Measurements from ENCODE around the gene MRPS18A. TPM values are rescaled to one million over a fixed set of nuclear protein-coding genes. Genes with fewer than 3 reads are reported as not detected.
A peak's percentile ranks its signal among the peaks of the same experiment; 100 is the strongest.

Gene MRPS18A
- total and polyA plus RNA-seq, 9 of the 15 experiments (the other 6 are each of a cell fraction or from before 2014, with no cell fraction given), result 87.5 to 243 (median 125) TPM

DNA sequence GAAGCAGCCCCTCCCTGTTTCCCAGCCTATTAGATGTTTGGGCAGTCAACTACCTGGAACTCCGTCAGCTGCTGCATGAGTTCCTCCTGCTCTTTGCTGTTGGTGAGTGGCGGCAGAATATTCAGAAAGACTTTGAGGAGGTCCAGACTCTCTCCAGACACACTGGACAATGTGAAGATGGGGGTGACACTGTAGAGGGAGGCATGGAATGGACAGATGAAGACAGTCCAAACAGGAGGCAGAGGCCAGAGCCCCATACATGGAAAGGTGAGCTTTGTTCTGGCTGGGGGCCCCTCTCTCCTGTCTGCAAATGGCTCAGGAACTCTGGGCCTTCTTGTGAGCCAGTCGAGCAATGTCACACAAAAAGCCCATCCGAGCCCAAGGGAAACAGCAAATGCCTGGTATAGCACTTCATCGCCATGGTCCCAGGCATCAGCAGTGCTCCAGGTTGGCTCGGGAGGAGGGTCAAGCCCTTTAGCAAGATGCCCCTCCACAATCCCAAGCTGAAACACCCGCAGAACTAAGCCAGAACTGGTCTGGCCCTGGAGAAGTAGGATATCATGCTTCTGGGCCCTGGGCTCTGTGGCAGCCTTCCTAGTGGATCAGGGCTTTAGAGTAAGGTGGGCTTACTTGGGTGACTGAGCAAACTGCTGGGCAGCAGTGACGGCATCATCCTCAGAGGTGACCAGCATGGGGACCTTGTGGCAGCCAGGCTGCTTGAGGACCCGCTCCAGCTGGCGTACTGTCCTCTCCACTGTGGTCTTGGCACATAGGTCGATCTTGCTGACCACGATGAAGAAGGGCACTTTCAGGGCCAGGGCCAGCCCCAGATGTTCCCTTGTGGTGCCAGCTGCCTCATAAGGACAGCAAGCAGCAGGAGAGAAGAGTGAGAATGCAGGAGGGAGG, 63.5 kb downstream of the MRPS18A start (continued):
- TF ChIP-seq ESRRB (CRISPR knock-in tag; IDR thresholded peaks at IDR 0.05; ENCODE audit: borderline replicate concordance) (no peak), HDAC2 (IDR thresholded peaks at IDR 0.05) (no peak), ZFPM2 (CRISPR knock-in tag; IDR thresholded peaks at IDR 0.05) (no peak), ZNF3 (CRISPR knock-in tag; IDR thresholded peaks at IDR 0.05) (no peak), KDM5B (IDR thresholded peaks at IDR 0.05; ENCODE audit: insufficient replicate concordance, low read depth, low read length) (no peak), ASH1L (IDR thresholded peaks at IDR 0.05; ENCODE audit: borderline replicate concordance, low read depth, partially characterized antibody) (no peak), GATA2 (CRISPR knock-in tag; IDR thresholded peaks at IDR 0.05) (no peak), ZBED1 (IDR thresholded peaks at IDR 0.05) (no peak), EGR1 (conservative IDR thresholded peaks at IDR 0.05) (no peak), KDM4B (IDR thresholded peaks at IDR 0.05; ENCODE audit: borderline replicate concordance in 2 of 2, low read depth in 1 of 2) (no peak)
- TF ChIP-seq, protein P1, sequence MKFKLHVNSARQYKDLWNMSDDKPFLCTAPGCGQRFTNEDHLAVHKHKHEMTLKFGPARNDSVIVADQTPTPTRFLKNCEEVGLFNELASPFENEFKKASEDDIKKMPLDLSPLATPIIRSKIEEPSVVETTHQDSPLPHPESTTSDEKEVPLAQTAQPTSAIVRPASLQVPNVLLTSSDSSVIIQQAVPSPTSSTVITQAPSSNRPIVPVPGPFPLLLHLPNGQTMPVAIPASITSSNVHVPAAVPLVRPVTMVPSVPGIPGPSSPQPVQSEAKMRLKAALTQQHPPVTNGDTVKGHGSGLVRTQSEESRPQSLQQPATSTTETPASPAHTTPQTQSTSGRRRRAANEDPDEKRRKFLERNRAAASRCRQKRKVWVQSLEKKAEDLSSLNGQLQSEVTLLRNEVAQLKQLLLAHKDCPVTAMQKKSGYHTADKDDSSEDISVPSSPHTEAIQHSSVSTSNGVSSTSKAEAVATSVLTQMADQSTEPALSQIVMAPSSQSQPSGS (CRISPR knock-in tag; IDR thresholded peaks at IDR 0.05), result no peak
- TF ChIP-seq, protein P2, sequence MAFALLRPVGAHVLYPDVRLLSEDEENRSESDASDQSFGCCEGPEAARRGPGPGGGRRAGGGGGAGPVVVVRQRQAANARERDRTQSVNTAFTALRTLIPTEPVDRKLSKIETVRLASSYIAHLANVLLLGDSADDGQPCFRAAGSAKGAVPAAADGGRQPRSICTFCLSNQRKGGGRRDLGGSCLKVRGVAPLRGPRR (CRISPR knock-in tag; IDR thresholded peaks at IDR 0.05), result no peak
- TF ChIP-seq, protein P3, sequence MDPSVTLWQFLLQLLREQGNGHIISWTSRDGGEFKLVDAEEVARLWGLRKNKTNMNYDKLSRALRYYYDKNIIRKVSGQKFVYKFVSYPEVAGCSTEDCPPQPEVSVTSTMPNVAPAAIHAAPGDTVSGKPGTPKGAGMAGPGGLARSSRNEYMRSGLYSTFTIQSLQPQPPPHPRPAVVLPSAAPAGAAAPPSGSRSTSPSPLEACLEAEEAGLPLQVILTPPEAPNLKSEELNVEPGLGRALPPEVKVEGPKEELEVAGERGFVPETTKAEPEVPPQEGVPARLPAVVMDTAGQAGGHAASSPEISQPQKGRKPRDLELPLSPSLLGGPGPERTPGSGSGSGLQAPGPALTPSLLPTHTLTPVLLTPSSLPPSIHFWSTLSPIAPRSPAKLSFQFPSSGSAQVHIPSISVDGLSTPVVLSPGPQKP (CRISPR knock-in tag; IDR thresholded peaks at IDR 0.05), result no peak
- TF ChIP-seq, protein P4, sequence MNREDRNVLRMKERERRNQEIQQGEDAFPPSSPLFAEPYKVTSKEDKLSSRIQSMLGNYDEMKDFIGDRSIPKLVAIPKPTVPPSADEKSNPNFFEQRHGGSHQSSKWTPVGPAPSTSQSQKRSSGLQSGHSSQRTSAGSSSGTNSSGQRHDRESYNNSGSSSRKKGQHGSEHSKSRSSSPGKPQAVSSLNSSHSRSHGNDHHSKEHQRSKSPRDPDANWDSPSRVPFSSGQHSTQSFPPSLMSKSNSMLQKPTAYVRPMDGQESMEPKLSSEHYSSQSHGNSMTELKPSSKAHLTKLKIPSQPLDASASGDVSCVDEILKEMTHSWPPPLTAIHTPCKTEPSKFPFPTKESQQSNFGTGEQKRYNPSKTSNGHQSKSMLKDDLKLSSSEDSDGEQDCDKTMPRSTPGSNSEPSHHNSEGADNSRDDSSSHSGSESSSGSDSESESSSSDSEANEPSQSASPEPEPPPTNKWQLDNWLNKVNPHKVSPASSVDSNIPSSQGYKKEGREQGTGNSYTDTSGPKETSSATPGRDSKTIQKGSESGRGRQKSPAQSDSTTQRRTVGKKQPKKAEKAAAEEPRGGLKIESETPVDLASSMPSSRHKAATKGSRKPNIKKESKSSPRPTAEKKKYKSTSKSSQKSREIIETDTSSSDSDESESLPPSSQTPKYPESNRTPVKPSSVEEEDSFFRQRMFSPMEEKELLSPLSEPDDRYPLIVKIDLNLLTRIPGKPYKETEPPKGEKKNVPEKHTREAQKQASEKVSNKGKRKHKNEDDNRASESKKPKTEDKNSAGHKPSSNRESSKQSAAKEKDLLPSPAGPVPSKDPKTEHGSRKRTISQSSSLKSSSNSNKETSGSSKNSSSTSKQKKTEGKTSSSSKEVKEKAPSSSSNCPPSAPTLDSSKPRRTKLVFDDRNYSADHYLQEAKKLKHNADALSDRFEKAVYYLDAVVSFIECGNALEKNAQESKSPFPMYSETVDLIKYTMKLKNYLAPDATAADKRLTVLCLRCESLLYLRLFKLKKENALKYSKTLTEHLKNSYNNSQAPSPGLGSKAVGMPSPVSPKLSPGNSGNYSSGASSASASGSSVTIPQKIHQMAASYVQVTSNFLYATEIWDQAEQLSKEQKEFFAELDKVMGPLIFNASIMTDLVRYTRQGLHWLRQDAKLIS (CRISPR knock-in tag; IDR thresholded peaks at IDR 0.05), result peak; percentile 60; the same call in 1 of the 2 replicates
- TF ChIP-seq, protein P5, sequence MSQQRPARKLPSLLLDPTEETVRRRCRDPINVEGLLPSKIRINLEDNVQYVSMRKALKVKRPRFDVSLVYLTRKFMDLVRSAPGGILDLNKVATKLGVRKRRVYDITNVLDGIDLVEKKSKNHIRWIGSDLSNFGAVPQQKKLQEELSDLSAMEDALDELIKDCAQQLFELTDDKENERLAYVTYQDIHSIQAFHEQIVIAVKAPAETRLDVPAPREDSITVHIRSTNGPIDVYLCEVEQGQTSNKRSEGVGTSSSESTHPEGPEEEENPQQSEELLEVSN (IDR thresholded peaks at IDR 0.05; ENCODE audit: borderline replicate concordance in 1 of 2, extremely low read depth in 1 of 2, insufficient read depth in 1 of 2, insufficient read length in 1 of 2, low read depth in 1 of 2, low read length in 1 of 2, poor library complexity in 1 of 2, severe bottlenecking in 1 of 2), result no peak
- TF ChIP-seq, protein P6, sequence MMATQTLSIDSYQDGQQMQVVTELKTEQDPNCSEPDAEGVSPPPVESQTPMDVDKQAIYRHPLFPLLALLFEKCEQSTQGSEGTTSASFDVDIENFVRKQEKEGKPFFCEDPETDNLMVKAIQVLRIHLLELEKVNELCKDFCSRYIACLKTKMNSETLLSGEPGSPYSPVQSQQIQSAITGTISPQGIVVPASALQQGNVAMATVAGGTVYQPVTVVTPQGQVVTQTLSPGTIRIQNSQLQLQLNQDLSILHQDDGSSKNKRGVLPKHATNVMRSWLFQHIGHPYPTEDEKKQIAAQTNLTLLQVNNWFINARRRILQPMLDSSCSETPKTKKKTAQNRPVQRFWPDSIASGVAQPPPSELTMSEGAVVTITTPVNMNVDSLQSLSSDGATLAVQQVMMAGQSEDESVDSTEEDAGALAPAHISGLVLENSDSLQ (IDR thresholded peaks at IDR 0.05), result no peak
